ENCODE results near the gene RFNG.

DNA sequence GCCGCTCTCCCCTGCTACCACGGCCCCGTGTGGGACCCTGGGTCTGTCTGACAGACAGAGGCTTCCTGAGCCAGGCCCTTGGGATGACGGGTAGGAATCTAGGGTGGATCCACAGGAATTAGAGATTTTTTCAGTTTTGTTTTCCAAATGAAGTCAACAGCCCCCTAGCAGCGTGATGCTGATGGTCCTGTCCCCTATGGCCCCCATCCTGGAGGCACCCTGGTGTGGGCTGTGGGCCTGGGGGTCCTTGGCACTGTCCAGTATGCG is 44.5 kb downstream of the RFNG start:
- TF ChIP-seq, protein P1, sequence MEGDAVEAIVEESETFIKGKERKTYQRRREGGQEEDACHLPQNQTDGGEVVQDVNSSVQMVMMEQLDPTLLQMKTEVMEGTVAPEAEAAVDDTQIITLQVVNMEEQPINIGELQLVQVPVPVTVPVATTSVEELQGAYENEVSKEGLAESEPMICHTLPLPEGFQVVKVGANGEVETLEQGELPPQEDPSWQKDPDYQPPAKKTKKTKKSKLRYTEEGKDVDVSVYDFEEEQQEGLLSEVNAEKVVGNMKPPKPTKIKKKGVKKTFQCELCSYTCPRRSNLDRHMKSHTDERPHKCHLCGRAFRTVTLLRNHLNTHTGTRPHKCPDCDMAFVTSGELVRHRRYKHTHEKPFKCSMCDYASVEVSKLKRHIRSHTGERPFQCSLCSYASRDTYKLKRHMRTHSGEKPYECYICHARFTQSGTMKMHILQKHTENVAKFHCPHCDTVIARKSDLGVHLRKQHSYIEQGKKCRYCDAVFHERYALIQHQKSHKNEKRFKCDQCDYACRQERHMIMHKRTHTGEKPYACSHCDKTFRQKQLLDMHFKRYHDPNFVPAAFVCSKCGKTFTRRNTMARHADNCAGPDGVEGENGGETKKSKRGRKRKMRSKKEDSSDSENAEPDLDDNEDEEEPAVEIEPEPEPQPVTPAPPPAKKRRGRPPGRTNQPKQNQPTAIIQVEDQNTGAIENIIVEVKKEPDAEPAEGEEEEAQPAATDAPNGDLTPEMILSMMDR (IDR thresholded peaks at IDR 0.05; ENCODE audit: insufficient read depth, low read length), result no peak
- TF ChIP-seq, protein P2, sequence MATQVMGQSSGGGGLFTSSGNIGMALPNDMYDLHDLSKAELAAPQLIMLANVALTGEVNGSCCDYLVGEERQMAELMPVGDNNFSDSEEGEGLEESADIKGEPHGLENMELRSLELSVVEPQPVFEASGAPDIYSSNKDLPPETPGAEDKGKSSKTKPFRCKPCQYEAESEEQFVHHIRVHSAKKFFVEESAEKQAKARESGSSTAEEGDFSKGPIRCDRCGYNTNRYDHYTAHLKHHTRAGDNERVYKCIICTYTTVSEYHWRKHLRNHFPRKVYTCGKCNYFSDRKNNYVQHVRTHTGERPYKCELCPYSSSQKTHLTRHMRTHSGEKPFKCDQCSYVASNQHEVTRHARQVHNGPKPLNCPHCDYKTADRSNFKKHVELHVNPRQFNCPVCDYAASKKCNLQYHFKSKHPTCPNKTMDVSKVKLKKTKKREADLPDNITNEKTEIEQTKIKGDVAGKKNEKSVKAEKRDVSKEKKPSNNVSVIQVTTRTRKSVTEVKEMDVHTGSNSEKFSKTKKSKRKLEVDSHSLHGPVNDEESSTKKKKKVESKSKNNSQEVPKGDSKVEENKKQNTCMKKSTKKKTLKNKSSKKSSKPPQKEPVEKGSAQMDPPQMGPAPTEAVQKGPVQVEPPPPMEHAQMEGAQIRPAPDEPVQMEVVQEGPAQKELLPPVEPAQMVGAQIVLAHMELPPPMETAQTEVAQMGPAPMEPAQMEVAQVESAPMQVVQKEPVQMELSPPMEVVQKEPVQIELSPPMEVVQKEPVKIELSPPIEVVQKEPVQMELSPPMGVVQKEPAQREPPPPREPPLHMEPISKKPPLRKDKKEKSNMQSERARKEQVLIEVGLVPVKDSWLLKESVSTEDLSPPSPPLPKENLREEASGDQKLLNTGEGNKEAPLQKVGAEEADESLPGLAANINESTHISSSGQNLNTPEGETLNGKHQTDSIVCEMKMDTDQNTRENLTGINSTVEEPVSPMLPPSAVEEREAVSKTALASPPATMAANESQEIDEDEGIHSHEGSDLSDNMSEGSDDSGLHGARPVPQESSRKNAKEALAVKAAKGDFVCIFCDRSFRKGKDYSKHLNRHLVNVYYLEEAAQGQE (IDR thresholded peaks at IDR 0.05; ENCODE audit: insufficient replicate concordance, low read depth), result no peak
- TF ChIP-seq POLR2AphosphoS5 (IDR thresholded peaks at IDR 0.05; ENCODE audit: low read depth), result no peak
- TF ChIP-seq GABPA (IDR thresholded peaks at IDR 0.05; ENCODE audit: low read depth), result no peak
- no peak for TF ChIP-seq SPI1 (IDR thresholded peaks at IDR 0.05; ENCODE audit: borderline replicate concordance, low read depth)
